ENCODE data around the gene ONECUT3. TPM values are rescaled to one million over a fixed set of nuclear protein-coding genes. Genes with fewer than 3 reads are reported as not detected.
A peak's percentile ranks its signal among the peaks of the same experiment; 100 is the strongest.

Gene ONECUT3
- total RNA-seq, 1 donor: not detected

- H2AFZ ChIP-seq (ENCODE audit: low read length): no peak overlapping the region
- H3K36me3 ChIP-seq (ENCODE audit: insufficient read depth, low read length): no peaks in the 10 kb centered on the region
- no peaks in the 10 kb centered on the region for H3K79me2 ChIP-seq (ENCODE audit: insufficient read depth, low read length)
- H3K9me3 ChIP-seq (ENCODE audit: low read depth, low read length): no peaks in the 10 kb centered on the region
- no peak overlapping the region for H3K4me3 ChIP-seq (ENCODE audit: insufficient read depth, low read length)
- H3K27me3 ChIP-seq (ENCODE audit: insufficient read depth, low read length): peaks cover 59% of the 10 kb centered on the region
- no peak overlapping the region for H3K27ac ChIP-seq (ENCODE audit: low read depth, low read length)
- no peak for TF ChIP-seq CTCF (IDR thresholded peaks at IDR 0.05; ENCODE audit: extremely low read depth, low read depth, low read length)
- no peaks in the 10 kb centered on the region for H4K20me1 ChIP-seq (ENCODE audit: insufficient read depth, low read length)
- no peak overlapping the region for H3K4me2 ChIP-seq (ENCODE audit: insufficient read depth, low read length)
- no peak for DNase-seq (ENCODE audit: insufficient read length, low spot score, missing footprints)
- H3K4me1 ChIP-seq (ENCODE audit: insufficient read depth, low read length): no peaks in the 10 kb centered on the region
These were observed 17.7 kb downstream of the ONECUT3 start for GRCh38 chr19:1770866-1771576.

- no peaks in the 10 kb centered on the region for H3K36me3 ChIP-seq (ENCODE audit: insufficient read depth, low read length)
- TF ChIP-seq CTCF (IDR thresholded peaks at IDR 0.05; ENCODE audit: extremely low read depth, low read depth, low read length): no peak
- no peak overlapping the region for H3K27ac ChIP-seq (ENCODE audit: low read depth, low read length)
- H3K27me3 ChIP-seq (ENCODE audit: insufficient read depth, low read length): peaks cover 64% of the 10 kb centered on the region
- H4K20me1 ChIP-seq (ENCODE audit: insufficient read depth, low read length): no peaks in the 10 kb centered on the region
- no peaks in the 10 kb centered on the region for H3K9me3 ChIP-seq (ENCODE audit: low read depth, low read length)
- DNase-seq (ENCODE audit: insufficient read length, low spot score, missing footprints): no peak
- no peaks in the 10 kb centered on the region for H3K79me2 ChIP-seq (ENCODE audit: insufficient read depth, low read length)
- no peaks in the 10 kb centered on the region for H3K4me1 ChIP-seq (ENCODE audit: insufficient read depth, low read length)
- H3K4me2 ChIP-seq (ENCODE audit: insufficient read depth, low read length): no peak overlapping the region
- H2AFZ ChIP-seq (ENCODE audit: low read length): no peak overlapping the region
- no peak overlapping the region for H3K4me3 ChIP-seq (ENCODE audit: insufficient read depth, low read length)
These were observed 19.9 kb downstream of the ONECUT3 start for GRCh38 chr19:1773184-1773583.

- H2AFZ ChIP-seq (ENCODE audit: low read length): no peak overlapping the region
- peaks cover 70% of the 10 kb centered on the region for H3K27me3 ChIP-seq (ENCODE audit: insufficient read depth, low read length)
- H4K20me1 ChIP-seq (ENCODE audit: insufficient read depth, low read length): no peaks in the 10 kb centered on the region
- H3K9me3 ChIP-seq (ENCODE audit: low read depth, low read length): no peaks in the 10 kb centered on the region
- H3K79me2 ChIP-seq (ENCODE audit: insufficient read depth, low read length): no peaks in the 10 kb centered on the region
- H3K4me2 ChIP-seq (ENCODE audit: insufficient read depth, low read length): no peak overlapping the region
- H3K4me3 ChIP-seq (ENCODE audit: insufficient read depth, low read length): no peak overlapping the region
- no peak overlapping the region for H3K27ac ChIP-seq (ENCODE audit: low read depth, low read length)
- peak; percentile 32 for TF ChIP-seq CTCF (IDR thresholded peaks at IDR 0.05; ENCODE audit: extremely low read depth, low read depth, low read length)
- no peaks in the 10 kb centered on the region for H3K36me3 ChIP-seq (ENCODE audit: insufficient read depth, low read length)
- no peak for DNase-seq (ENCODE audit: insufficient read length, low spot score, missing footprints)
- H3K4me1 ChIP-seq (ENCODE audit: insufficient read depth, low read length): no peaks in the 10 kb centered on the region
These were observed 21.9 kb downstream of the ONECUT3 start for GRCh38 chr19:1774989-1775772.

GRCh38 chr19:1775951-1776605 is 22.8 kb downstream of the ONECUT3 start:
- no peaks in the 10 kb centered on the region for H3K4me1 ChIP-seq (ENCODE audit: insufficient read depth, low read length)
- H3K79me2 ChIP-seq (ENCODE audit: insufficient read depth, low read length): no peaks in the 10 kb centered on the region
- H3K9me3 ChIP-seq (ENCODE audit: low read depth, low read length): no peaks in the 10 kb centered on the region
- H3K27ac ChIP-seq (ENCODE audit: low read depth, low read length): no peak overlapping the region
- H3K4me3 ChIP-seq (ENCODE audit: insufficient read depth, low read length): no peak overlapping the region
- H3K36me3 ChIP-seq (ENCODE audit: insufficient read depth, low read length): no peaks in the 10 kb centered on the region
- no peak overlapping the region for H2AFZ ChIP-seq (ENCODE audit: low read length)
- no peak for DNase-seq (ENCODE audit: insufficient read length, low spot score, missing footprints)
- peaks cover 74% of the 10 kb centered on the region for H3K27me3 ChIP-seq (ENCODE audit: insufficient read depth, low read length)
- no peak for TF ChIP-seq CTCF (IDR thresholded peaks at IDR 0.05; ENCODE audit: extremely low read depth, low read depth, low read length)
- no peaks in the 10 kb centered on the region for H4K20me1 ChIP-seq (ENCODE audit: insufficient read depth, low read length)
- H3K4me2 ChIP-seq (ENCODE audit: insufficient read depth, low read length): no peak overlapping the region

Data from osteoblast (primary cell).